Liver (tissue), 3 donors: Measurements from ENCODE around the gene PABPN1L.

Source experiments
- CTCF ChIP-seq: fragments of 150-350 bp; IDR thresholded peaks from 2 replicates; pipeline ENCODE4 v1.5.1; 2017; ENCODE audit warnings: improper control_type of control experiment, low read depth, low read length; ENCODE audit not compliant: missing input control
- EGR1 ChIP-seq, 2 donors: IDR thresholded peaks; 2 replicates each; pipeline ENCODE4 v1.6.1; 2016 to 2018; ENCODE audit warnings: antibody characterized with exemption in 2 of 2, low read depth in 2 of 2
- JUND ChIP-seq, 2 donors: IDR thresholded peaks; 2 replicates each; pipeline ENCODE4 v1.6.1; 2016; ENCODE audit warnings: antibody characterized with exemption in 2 of 2
- RAD21 ChIP-seq, 2 donors: IDR thresholded peaks; 2 replicates each; pipeline ENCODE4 v1.6.1; 2016; ENCODE audit warnings: antibody characterized with exemption in 2 of 2, mild to moderate bottlenecking in 2 of 2
- donor health status: healthy.
- donor health status: healthy.

- TF ChIP-seq CTCF (no peak), JUND (IDR thresholded peaks at IDR 0.05) (no peak), RAD21 (IDR thresholded peaks at IDR 0.05) (no peak), EGR1 (IDR thresholded peaks at IDR 0.05; ENCODE audit: low read depth in 2 of 2) (no peak)
These were observed 40.2 kb downstream of the PABPN1L start for GRCh38 chr16:88826070-88826840.
